GM18498 (cell line): ENCODE results near the gene SKI.

Experiments used
- ATAC-seq: cut with Tn5 transposase; IDR thresholded peaks from one replicate; pipeline ENCODE4 v1.9.1; 2021; ENCODE audit warnings: mild to moderate bottlenecking, moderate library complexity; ENCODE audit not compliant: unreplicated experiment

Gene SKI

GRCh38 chr1:2304282-2304681 is 76.2 kb downstream of the SKI start:
- ATAC-seq, result no peak

GRCh38 chr1:2304921-2305681 is 77.0 kb downstream of the SKI start:
- no peak for ATAC-seq

- no peak for ATAC-seq
These were observed 78.2 kb downstream of the SKI start for GRCh38 chr1:2306151-2306978.

GRCh38 chr1:2307064-2307605 is 79.0 kb downstream of the SKI start:
- no peak for ATAC-seq

- ATAC-seq, result no peak
These were observed 79.9 kb downstream of the SKI start for GRCh38 chr1:2307972-2308371.

GRCh38 chr1:2308844-2309243 is 80.7 kb downstream of the SKI start:
- ATAC-seq, result no peak

- no peak for ATAC-seq
These were observed 82.4 kb downstream of the SKI start for GRCh38 chr1:2310332-2311183.

- no peak for ATAC-seq
These were observed 83.3 kb downstream of the SKI start for GRCh38 chr1:2311184-2312032.

GRCh38 chr1:2312160-2312514 is 84.0 kb downstream of the SKI start:
- ATAC-seq, result no peak

GRCh38 chr1:2312515-2313301 is 84.6 kb downstream of the SKI start:
- no peak for ATAC-seq

GRCh38 chr1:2313651-2314261 is 85.6 kb downstream of the SKI start:
- ATAC-seq, result no peak

- no peak for ATAC-seq
These were observed 86.2 kb downstream of the SKI start for GRCh38 chr1:2314273-2314802.

GRCh38 chr1:2314803-2315673 is 86.9 kb downstream of the SKI start:
- ATAC-seq, result no peak

GRCh38 chr1:2315674-2316450 is 87.7 kb downstream of the SKI start:
- no peak for ATAC-seq

GRCh38 chr1:2316451-2316961 is 88.4 kb downstream of the SKI start:
- ATAC-seq, result no peak

GRCh38 chr1:2317230-2318065 is 89.3 kb downstream of the SKI start:
- ATAC-seq, result no peak
